MM.1S (cell line): Measurements from ENCODE around the gene EIF1AY.

Experiments
- CTCF ChIP-seq: fragments of 300-600 bp; sonication (generic); IDR thresholded peaks from 2 replicates; pipeline ENCODE4 v1.5.1; 2016; ENCODE audit warnings: antibody characterized with exemption, low read length, mixed read lengths
- EZH2phosphoT487 ChIP-seq: fragments of 300-600 bp; sonication (generic); IDR thresholded peaks from 2 replicates; pipeline ENCODE4 v1.6.1; 2018; ENCODE audit warnings: antibody characterized with exemption, low read length

DNA sequence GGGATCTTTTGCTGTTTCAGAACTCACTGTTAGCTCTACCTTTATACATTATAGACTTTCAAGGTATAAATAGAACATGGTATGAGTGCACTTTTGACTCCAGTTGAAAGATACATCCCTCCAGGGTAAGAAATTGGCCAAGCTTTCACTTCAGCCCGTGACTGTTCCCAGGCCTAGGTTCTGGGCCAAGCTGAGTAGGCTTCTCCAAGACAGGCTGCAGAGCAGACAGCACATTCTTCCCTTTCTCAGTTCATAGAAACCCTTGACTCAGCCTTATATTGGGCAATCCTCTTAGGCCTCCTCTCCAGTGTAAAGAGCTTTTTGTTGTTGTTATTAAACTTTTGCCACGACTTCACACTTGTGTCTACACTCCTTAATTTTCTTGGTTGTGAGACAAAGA, 29.5 kb upstream of the EIF1AY start:
- TF ChIP-seq CTCF (no peak), EZH2phosphoT487 (no peak)
